ENCODE data around the gene SETD1A. TPM values are rescaled to one million over a fixed set of nuclear protein-coding genes. Genes with fewer than 3 reads are reported as not detected.
A peak's percentile ranks its signal among the peaks of the same experiment; 100 is the strongest.

The SETD1A gene
- total RNA-seq, 1 donor from 2014 or later = 17.6 TPM

GRCh38 chr16:31020536-31020935 lies 63.0 kb downstream of the SETD1A start:
- no peak for DNase-seq (ENCODE audit: low spot score)

- DNase-seq (ENCODE audit: low spot score) = no peak
Measured at GRCh38 chr16:31022544-31023251, 65.1 kb downstream of the SETD1A start.

GRCh38 chr16:31023252-31023602 lies 65.7 kb downstream of the SETD1A start:
- no peak for DNase-seq (ENCODE audit: low spot score)

- no peak for DNase-seq (ENCODE audit: low spot score)
Measured at GRCh38 chr16:31023627-31024226, 66.2 kb downstream of the SETD1A start.

- DNase-seq (ENCODE audit: low spot score) = no peak
Measured at GRCh38 chr16:31025339-31025738, 67.8 kb downstream of the SETD1A start.

- no peak for DNase-seq (ENCODE audit: low spot score)
Measured at GRCh38 chr16:31029272-31029671, 71.7 kb downstream of the SETD1A start.

- no peak for DNase-seq (ENCODE audit: low spot score)
Measured at GRCh38 chr16:31031276-31031675, 73.7 kb downstream of the SETD1A start.

- peak; percentile 98 for DNase-seq (ENCODE audit: low spot score)
Measured at GRCh38 chr16:31032736-31033708, 75.5 kb downstream of the SETD1A start, which contains the start of gene STX4. Gene STX4, plus strand, starts transcription at chr16:31033558. Its CDS starts 248 bp downstream, at chr16:31033806.

GRCh38 chr16:31033709-31034492 lies 76.3 kb downstream of the SETD1A start:
- DNase-seq (ENCODE audit: low spot score) = peak; percentile 92

Other genes with a start within 250 kb of the SETD1A start
- gene PHKG2, start 209.3 kb upstream of the SETD1A start, total RNA-seq = 39.2 TPM
- 13.2 TPM for gene CFAP119, start 195.7 kb upstream of the SETD1A start, total RNA-seq
- 129 TPM for gene RNF40, start 195.4 kb upstream of the SETD1A start, total RNA-seq
- gene ZNF629, start 170.5 kb upstream of the SETD1A start, total RNA-seq = 18.9 TPM
- 37.8 TPM for gene BCL7C, start 63.7 kb upstream of the SETD1A start, total RNA-seq
- gene CTF1, start 61.1 kb upstream of the SETD1A start, total RNA-seq = 11.0 TPM
- gene FBXL19, start 34.2 kb upstream of the SETD1A start, total RNA-seq = 27.7 TPM
- gene ORAI3, start 8.7 kb upstream of the SETD1A start, total RNA-seq = 34.4 TPM
- 30.6 TPM for gene HSD3B7, start 27.5 kb downstream of the SETD1A start, total RNA-seq
- gene STX1B, start 52.9 kb downstream of the SETD1A start, total RNA-seq = 0.58 TPM
- 84.0 TPM for gene STX4, start 75.8 kb downstream of the SETD1A start, total RNA-seq
- 9.2 TPM for gene ZNF668, start 116.5 kb downstream of the SETD1A start, total RNA-seq
- gene ZNF646, start 116.7 kb downstream of the SETD1A start, total RNA-seq = 26.1 TPM
- gene PRSS53, start 131.2 kb downstream of the SETD1A start, total RNA-seq = 4.5 TPM
- 100 TPM for gene VKORC1, start 137.0 kb downstream of the SETD1A start, total RNA-seq
- 49.6 TPM for gene BCKDK, start 150.6 kb downstream of the SETD1A start, total RNA-seq
- 67.2 TPM for gene KAT8, start 159.9 kb downstream of the SETD1A start, total RNA-seq
- 312 TPM for gene PRSS8, start 178.0 kb downstream of the SETD1A start, total RNA-seq
- gene PRSS36, start 192.3 kb downstream of the SETD1A start, total RNA-seq = 5.7 TPM
- gene FUS, start 222.4 kb downstream of the SETD1A start, total RNA-seq = 208 TPM
- gene PYCARD, start 245.0 kb downstream of the SETD1A start, total RNA-seq = 25.1 TPM

Measured in mucosa of gallbladder (tissue), 1 donor.